ENCODE data around the gene HRH1.
"Not testable (repeated sequence)": the region's sequence is repeated elsewhere in the genome, so short reads cannot be mapped to it uniquely, and the experiment has no call there.

Gene HRH1

DNA sequence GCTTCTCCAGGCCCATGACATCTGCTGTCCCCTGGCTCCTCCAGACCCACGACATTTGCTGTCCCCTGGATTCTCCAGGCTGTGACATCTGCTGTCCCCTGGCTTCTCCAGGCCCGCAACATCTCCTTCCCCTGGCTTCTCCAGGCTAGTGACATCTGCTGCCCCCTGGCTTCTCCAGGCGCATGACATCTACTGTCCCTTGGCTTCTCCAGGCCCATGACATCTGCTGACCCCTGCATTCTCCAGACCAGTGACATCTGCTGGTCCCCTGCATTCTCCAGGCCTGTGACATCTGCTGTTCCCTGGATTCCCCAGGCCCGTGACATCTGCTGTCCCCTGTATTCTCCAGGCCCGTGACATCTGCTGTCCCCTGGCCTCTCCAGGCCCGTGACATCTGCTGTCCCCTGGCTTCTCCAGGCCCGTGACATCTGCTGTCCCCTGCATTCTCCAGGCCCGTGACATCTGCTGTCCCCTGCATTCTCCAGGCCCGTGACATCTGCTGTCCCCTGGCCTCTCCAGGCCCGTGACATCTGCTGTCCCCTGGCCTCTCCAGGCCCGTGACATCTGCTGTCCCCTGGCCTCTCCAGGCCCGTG is 12.6 kb downstream of the HRH1 start:
- in situ Hi-C loops (cut with HindIII; ENCODE audit: low pct_ligation_motif_present, low pct_unique_long_range_greater_than_20kb, low sequenced_read_pairs) = not testable (repeated sequence)

GRCh38 chr3:11167590-11167989 is 13.3 kb downstream of the HRH1 start:
- in situ Hi-C loops (cut with HindIII; ENCODE audit: low pct_ligation_motif_present, low pct_unique_long_range_greater_than_20kb, low sequenced_read_pairs) = no loop called here

More for the DNA sequence above, 12.6 kb downstream of the HRH1 start:
- not testable (repeated sequence) for DNase-seq

GRCh38 chr3:11168406-11168805 is 14.1 kb downstream of the HRH1 start:
- DNase-seq = no peak
- in situ Hi-C loops (cut with HindIII; ENCODE audit: low pct_ligation_motif_present, low pct_unique_long_range_greater_than_20kb, low sequenced_read_pairs) = no loop called here

More at GRCh38 chr3:11167590-11167989, 13.3 kb downstream of the HRH1 start:
- no peak for DNase-seq

- DNase-seq = no peak
- in situ Hi-C loops (cut with HindIII; ENCODE audit: low pct_ligation_motif_present, low pct_unique_long_range_greater_than_20kb, low sequenced_read_pairs) = no loop called here
These were observed 14.8 kb downstream of the HRH1 start for GRCh38 chr3:11168881-11169805.

DNA sequence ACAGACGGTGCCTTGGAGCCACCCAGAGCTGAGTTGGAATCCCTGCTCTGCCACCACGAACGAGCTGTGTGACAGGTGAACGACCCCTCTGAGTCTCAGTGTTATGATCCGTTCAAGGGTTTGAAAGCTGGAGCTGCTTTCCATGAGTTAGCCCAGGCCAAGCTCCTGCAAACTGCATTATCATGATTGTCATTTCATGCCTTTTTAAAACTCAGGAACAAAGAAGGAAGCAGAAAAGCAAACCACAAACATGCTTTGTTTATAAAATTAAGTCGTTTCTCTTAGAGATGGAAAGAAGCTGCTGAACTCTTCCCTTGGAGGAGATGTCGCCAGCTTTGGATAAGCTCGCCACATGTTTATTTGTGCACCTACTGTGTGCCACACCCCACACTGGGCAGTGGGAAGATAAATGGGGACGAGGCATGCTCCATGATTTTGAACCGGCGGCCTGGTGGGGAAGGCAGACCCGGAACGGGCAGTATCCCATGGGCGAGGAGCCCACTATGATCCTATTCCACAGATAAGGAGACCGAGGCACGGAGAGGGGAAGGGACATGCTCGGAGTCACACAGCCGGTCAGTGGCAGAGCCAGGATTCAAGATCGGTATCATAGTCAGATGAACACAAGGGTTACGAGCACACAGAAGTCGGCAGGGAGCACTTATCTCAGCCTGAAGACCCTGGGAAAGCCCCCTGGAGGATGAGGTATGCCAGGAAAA is 15.9 kb downstream of the HRH1 start:
- no peak for DNase-seq
- in situ Hi-C loops (cut with HindIII; ENCODE audit: low pct_ligation_motif_present, low pct_unique_long_range_greater_than_20kb, low sequenced_read_pairs) = no loop called here

- no peak for DNase-seq
- in situ Hi-C loops (cut with HindIII; ENCODE audit: low pct_ligation_motif_present, low pct_unique_long_range_greater_than_20kb, low sequenced_read_pairs) = no loop called here
These were observed 17.9 kb downstream of the HRH1 start for GRCh38 chr3:11172096-11172690.

DNA sequence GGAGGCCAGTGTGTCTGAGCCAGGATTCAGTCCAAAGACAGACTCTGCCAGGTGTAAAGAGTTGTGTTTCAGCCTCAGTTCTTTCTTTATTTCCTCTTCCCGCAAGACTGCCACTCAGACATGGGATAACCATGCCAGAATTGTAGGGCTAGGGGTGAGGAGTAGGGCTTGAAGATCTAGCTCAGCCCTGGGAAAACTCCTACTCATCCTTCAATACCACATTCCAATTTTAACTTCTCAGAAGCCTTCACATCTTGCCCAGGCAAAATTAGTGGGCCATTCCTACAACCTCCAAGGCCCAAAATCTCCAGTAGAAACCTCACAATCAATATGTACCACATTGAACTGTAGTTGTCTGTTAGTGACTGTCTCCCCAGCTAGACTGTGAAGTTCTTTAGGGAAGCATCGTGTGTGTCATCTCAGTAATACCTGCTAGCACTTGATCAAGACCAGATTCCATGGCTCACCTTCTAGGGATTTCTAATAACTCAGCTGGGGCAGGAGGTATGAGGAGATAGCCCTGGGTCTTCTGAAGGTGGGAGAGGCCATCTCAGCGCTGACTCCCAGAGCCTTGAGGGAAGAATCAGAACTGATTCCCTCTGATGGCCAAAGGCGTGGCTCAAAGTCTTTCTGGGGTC is 19.7 kb downstream of the HRH1 start:
- in situ Hi-C loops (cut with HindIII; ENCODE audit: low pct_ligation_motif_present, low pct_unique_long_range_greater_than_20kb, low sequenced_read_pairs) = no loop called here
- DNase-seq = no peak

DNA sequence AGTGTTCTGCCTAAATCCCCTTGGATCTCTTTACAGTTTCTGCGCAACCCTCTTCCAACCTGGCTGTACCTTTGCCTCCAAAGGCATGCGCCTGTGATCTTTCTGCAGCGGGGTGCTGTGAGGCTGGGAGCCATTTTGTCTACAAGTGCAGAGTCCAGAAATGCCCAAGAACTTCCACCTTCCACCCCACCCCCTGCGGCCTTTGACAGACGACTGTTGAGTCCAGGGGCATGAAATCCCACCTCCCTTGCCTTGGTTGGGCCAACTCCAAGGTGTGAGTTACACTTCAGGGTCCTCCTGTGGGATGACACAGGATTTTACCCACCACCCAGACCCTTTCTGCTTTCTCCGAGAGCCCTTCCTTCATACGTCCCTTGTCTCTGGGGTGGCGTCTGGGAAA is 24.1 kb downstream of the HRH1 start:
- in situ Hi-C loops (cut with HindIII; ENCODE audit: low pct_ligation_motif_present, low pct_unique_long_range_greater_than_20kb, low sequenced_read_pairs) = no loop called here
- DNase-seq = no peak

DNA sequence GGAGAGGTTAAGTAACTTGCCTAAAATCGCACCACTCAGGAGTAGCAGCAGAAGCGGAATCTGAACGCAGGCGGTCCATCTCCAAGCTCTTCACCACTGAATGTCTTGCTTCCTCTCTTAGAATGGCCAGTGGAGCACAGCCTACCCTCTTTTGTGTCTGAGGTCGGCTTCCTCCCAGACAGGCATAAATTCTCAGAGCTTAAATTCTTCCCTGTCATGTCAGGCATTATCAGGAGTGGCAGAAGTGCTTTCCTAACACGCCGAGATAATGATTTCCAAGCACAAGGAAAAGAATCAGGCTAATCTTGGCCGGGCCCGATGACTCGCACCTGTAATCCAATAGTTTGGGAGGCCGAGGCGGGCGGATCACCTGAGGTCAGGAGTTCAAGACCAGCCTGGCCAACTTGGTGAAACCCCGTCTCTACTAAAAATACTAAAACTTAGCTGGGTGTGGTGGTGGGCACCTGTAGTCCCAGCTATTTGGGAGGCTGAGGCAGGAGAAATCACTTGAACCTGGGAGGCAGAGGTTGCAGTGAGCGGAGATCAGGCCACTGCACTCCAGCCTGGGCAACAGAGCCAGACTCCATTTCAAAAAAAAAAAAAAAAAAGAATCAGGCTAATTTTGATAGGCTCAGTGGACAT is 30.2 kb downstream of the HRH1 start:
- in situ Hi-C loops (cut with HindIII; ENCODE audit: low pct_ligation_motif_present, low pct_unique_long_range_greater_than_20kb, low sequenced_read_pairs); DNase-seq: not testable (repeated sequence)

DNA sequence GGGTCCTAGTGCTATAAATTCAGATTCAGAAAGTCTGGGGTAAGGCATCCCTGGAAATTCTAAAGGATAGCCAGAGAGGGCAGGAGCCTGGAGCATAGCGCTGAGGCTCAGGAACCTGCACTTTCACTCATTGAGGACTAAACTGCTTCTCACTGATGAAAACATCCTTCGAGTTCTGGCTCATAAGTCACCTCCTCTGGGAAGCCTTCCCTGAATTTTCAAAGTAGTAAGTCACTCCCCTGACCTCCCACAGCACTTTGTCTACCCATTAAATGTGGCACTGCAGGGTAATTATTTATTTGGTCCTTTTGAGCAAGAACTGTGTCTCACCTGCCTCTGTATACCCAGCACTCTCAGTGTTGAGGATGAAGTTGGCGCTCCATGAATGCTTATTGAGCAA is 30.9 kb downstream of the HRH1 start:
- in situ Hi-C loops (cut with HindIII; ENCODE audit: low pct_ligation_motif_present, low pct_unique_long_range_greater_than_20kb, low sequenced_read_pairs) = no loop called here
- no peak for DNase-seq

DNA sequence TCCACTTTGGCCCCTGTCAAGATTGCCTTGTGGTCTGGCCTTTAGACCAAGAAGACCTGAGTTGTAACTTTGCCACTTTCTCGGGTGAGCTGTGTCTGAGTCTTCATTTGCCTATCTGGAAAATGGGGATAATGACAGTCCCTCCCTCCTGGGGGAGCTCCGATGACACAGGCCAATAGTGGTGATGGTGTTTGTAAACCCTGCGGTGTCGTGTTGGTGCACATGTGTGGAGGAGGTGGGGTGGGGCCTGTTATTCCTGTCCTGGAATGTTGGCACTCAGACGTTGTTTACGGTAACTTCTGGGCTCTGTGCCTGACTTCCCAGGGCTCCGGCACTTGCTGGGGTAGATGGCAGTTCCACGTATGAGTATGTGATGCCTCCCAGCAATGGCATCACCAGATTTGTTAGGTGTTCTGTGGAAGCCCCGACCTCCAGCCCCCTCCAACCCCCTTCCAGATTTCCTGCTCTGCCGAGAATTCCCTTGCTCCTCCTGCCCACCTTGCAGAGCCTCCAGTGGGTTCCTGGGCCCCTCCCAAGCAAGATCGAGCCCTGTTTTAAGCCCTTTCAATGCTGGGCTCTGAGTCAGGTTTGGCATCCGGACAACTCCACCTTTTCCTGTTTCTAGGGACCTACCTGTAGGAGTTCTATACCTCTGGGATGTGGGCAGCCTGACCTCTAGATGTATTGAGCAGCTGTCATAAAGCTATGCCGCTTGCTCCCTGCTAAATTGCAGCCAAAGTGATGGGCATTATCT is 31.4 kb downstream of the HRH1 start:
- in situ Hi-C loops (cut with HindIII; ENCODE audit: low pct_ligation_motif_present, low pct_unique_long_range_greater_than_20kb, low sequenced_read_pairs) = no loop called here
- peak; percentile 43 for DNase-seq

- no peak for DNase-seq
- in situ Hi-C loops (cut with HindIII; ENCODE audit: low pct_ligation_motif_present, low pct_unique_long_range_greater_than_20kb, low sequenced_read_pairs) = no loop called here
These were observed 32.0 kb downstream of the HRH1 start for GRCh38 chr3:11186318-11186692.

GRCh38 chr3:11186771-11187191 is 32.5 kb downstream of the HRH1 start:
- in situ Hi-C loops (cut with HindIII; ENCODE audit: low pct_ligation_motif_present, low pct_unique_long_range_greater_than_20kb, low sequenced_read_pairs) = no loop called here
- DNase-seq = no peak

- no peak for DNase-seq
- in situ Hi-C loops (cut with HindIII; ENCODE audit: low pct_ligation_motif_present, low pct_unique_long_range_greater_than_20kb, low sequenced_read_pairs) = no loop called here
These were observed 33.4 kb downstream of the HRH1 start for GRCh38 chr3:11187681-11188080.

DNA sequence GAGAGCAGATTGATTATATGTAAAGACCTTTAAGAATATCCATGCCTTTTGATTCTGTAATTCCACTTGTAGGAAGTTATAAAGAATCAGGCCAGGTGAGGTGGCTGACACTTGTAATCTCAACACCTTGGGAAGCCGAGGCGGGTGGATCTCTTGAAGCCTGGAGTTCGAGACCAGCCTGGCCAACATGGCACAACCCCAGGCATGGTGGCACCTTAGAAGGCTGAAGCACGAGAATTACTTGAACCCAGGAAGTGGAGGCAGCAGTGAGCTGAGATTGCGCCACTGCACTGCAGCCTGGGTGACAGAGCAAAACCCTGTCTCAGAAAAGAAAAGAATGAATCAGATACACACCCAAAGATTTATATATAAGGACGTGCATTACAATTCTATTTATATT is 33.9 kb downstream of the HRH1 start:
- no peak for DNase-seq
- in situ Hi-C loops (cut with HindIII; ENCODE audit: low pct_ligation_motif_present, low pct_unique_long_range_greater_than_20kb, low sequenced_read_pairs) = no loop called here

GRCh38 chr3:11195201-11195600 is 40.9 kb downstream of the HRH1 start:
- in situ Hi-C loops (cut with HindIII; ENCODE audit: low pct_ligation_motif_present, low pct_unique_long_range_greater_than_20kb, low sequenced_read_pairs) = no loop called here
- no peak for DNase-seq

DNA sequence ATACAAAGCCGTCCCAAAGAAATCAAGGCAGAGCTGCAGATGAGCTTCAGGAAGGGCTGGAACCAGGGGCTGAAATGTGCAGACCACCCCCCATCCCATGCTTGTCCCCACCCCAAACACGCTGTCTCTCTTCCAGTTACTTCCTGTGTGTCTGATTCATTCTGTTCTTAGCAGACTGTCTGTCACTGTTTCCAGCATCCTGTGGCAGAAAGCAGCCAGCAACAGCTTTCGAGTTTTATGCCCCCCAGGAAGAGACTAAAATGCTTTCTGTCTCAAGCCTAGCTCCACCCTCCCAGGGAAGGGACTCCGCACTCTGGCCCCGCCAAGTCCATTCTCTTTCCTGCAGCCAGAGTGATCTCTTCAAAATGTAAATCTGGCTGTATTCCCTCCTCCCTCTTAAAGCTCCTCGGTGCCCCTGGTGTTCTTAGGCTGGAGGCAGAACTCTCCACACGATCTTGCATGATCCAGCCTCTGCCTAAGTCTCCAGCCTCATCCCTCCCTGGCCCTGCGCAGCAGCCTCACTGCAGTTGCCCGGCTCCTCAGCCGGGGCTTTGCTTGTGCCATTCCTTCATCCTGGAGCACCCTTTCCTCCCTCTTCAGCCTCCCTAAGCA is 41.5 kb downstream of the HRH1 start:
- DNase-seq = no peak

More for the DNA sequence above, 41.5 kb downstream of the HRH1 start:
- in situ Hi-C loops (cut with HindIII; ENCODE audit: low pct_ligation_motif_present, low pct_unique_long_range_greater_than_20kb, low sequenced_read_pairs) = no loop called here
